ENCODE data around the gene ADGRG2. TPM values are rescaled to one million over a fixed set of nuclear protein-coding genes. Genes with fewer than 3 reads are reported as not detected.

ADGRG2 gene
- polyA plus RNA-seq, 1 donor from 2014 or later, result 0.05 TPM

DNA sequence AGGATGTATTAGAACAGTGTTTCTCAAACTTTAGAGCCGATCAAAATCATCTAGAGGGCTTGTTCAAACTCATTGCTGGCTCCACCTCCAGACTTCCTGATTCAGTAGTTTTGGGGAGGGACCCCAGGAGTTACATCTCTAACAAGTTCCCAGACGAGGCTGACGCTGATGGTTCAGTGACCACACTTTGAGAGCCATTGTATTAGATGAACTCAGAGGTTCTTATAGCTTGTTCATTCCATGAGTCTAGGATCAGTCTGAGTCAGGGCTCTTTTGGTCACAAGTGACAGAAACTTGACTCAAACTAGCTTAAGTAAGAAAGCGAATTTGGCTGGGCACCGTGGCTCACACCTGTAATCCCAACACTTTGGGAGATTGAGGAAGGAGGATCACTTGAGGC, 11.5 kb upstream of the ADGRG2 start:
- Histone ChIP-seq H3K27me3 (ENCODE audit: insufficient read depth, low read depth, low read length) (no peaks in the 10 kb centered on the region), H3F3A (ENCODE audit: insufficient read depth, low read length, poor library complexity, severe bottlenecking) (no peaks in the 10 kb centered on the region), H3K9ac (ENCODE audit: low read length) (no peak overlapping the region), H3K4me2 (ENCODE audit: low read length) (no peak overlapping the region), H3K9me3 (ENCODE audit: low read length) (no peaks in the 10 kb centered on the region), H3K4me3 (ENCODE audit: low read length) (no peak overlapping the region), H3K9me2 (ENCODE audit: insufficient read depth, low read length) (no peaks in the 10 kb centered on the region), H4K20me1 (ENCODE audit: insufficient read depth) (no peaks in the 10 kb centered on the region), H3K27ac (ENCODE audit: low read length) (no peak overlapping the region), H2AFZ (ENCODE audit: low read depth, low read length) (no peak overlapping the region), H3K79me2 (replicated peaks; ENCODE audit: insufficient read depth, low read length) (no peaks in the 10 kb centered on the region), H3K36me3 (ENCODE audit: insufficient read depth, low read length) (no peaks in the 10 kb centered on the region)
- TF ChIP-seq SMC3 (conservative IDR thresholded peaks at IDR 0.05; ENCODE audit: poor library complexity) (no peak), EP300 (conservative IDR thresholded peaks at IDR 0.05; ENCODE audit: poor library complexity, severe bottlenecking) (no peak), TAF1 (IDR thresholded peaks at IDR 0.05; ENCODE audit: low read depth) (no peak), EZH2 (IDR thresholded peaks at IDR 0.05; ENCODE audit: borderline replicate concordance, insufficient read depth, low read length, poor library complexity, severe bottlenecking) (no peak), POLR2AphosphoS5 (IDR thresholded peaks at IDR 0.05) (no peak), MXI1 (conservative IDR thresholded peaks at IDR 0.05; ENCODE audit: poor library complexity, severe bottlenecking) (no peak), RAD21 (conservative IDR thresholded peaks at IDR 0.05) (no peak)
- TF ChIP-seq, protein P1, sequence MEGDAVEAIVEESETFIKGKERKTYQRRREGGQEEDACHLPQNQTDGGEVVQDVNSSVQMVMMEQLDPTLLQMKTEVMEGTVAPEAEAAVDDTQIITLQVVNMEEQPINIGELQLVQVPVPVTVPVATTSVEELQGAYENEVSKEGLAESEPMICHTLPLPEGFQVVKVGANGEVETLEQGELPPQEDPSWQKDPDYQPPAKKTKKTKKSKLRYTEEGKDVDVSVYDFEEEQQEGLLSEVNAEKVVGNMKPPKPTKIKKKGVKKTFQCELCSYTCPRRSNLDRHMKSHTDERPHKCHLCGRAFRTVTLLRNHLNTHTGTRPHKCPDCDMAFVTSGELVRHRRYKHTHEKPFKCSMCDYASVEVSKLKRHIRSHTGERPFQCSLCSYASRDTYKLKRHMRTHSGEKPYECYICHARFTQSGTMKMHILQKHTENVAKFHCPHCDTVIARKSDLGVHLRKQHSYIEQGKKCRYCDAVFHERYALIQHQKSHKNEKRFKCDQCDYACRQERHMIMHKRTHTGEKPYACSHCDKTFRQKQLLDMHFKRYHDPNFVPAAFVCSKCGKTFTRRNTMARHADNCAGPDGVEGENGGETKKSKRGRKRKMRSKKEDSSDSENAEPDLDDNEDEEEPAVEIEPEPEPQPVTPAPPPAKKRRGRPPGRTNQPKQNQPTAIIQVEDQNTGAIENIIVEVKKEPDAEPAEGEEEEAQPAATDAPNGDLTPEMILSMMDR (IDR thresholded peaks at IDR 0.05; ENCODE audit: poor library complexity, severe bottlenecking), result no peak
- TF ChIP-seq, protein P2, sequence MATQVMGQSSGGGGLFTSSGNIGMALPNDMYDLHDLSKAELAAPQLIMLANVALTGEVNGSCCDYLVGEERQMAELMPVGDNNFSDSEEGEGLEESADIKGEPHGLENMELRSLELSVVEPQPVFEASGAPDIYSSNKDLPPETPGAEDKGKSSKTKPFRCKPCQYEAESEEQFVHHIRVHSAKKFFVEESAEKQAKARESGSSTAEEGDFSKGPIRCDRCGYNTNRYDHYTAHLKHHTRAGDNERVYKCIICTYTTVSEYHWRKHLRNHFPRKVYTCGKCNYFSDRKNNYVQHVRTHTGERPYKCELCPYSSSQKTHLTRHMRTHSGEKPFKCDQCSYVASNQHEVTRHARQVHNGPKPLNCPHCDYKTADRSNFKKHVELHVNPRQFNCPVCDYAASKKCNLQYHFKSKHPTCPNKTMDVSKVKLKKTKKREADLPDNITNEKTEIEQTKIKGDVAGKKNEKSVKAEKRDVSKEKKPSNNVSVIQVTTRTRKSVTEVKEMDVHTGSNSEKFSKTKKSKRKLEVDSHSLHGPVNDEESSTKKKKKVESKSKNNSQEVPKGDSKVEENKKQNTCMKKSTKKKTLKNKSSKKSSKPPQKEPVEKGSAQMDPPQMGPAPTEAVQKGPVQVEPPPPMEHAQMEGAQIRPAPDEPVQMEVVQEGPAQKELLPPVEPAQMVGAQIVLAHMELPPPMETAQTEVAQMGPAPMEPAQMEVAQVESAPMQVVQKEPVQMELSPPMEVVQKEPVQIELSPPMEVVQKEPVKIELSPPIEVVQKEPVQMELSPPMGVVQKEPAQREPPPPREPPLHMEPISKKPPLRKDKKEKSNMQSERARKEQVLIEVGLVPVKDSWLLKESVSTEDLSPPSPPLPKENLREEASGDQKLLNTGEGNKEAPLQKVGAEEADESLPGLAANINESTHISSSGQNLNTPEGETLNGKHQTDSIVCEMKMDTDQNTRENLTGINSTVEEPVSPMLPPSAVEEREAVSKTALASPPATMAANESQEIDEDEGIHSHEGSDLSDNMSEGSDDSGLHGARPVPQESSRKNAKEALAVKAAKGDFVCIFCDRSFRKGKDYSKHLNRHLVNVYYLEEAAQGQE (IDR thresholded peaks at IDR 0.05; ENCODE audit: borderline replicate concordance), result no peak

DNA sequence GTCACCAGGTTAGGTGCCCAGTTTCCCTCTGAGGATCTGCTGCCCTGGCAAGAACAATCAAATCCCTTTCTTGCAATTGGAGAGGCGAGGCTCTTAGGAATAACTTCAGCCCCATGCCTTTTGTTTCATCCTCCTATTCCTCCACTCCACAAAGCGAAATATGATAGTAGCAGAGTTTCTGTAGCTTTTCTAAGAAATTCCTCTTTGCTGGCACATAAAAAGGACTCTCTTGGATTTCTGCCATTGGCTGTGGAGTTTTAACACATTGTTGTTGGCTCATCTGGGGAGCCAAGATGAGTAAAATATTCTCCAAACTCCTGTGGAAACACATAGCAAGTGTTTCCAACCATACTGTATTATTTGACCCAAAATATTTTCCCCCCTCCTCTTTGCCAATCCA, 11.0 kb upstream of the ADGRG2 start:
- Histone ChIP-seq H3K27ac (ENCODE audit: low read length) (no peak overlapping the region), H3K79me2 (replicated peaks; ENCODE audit: insufficient read depth, low read length) (no peaks in the 10 kb centered on the region), H4K20me1 (ENCODE audit: insufficient read depth) (no peaks in the 10 kb centered on the region), H3K27me3 (ENCODE audit: insufficient read depth, low read depth, low read length) (no peaks in the 10 kb centered on the region), H3F3A (ENCODE audit: insufficient read depth, low read length, poor library complexity, severe bottlenecking) (no peaks in the 10 kb centered on the region), H3K36me3 (ENCODE audit: insufficient read depth, low read length) (no peaks in the 10 kb centered on the region), H3K9ac (ENCODE audit: low read length) (no peak overlapping the region), H3K9me2 (ENCODE audit: insufficient read depth, low read length) (no peaks in the 10 kb centered on the region), H2AFZ (ENCODE audit: low read depth, low read length) (no peak overlapping the region), H3K4me3 (ENCODE audit: low read length) (no peak overlapping the region), H3K4me2 (ENCODE audit: low read length) (no peak overlapping the region), H3K9me3 (ENCODE audit: low read length) (no peaks in the 10 kb centered on the region)
- TF ChIP-seq EP300 (conservative IDR thresholded peaks at IDR 0.05; ENCODE audit: poor library complexity, severe bottlenecking) (no peak), SMC3 (conservative IDR thresholded peaks at IDR 0.05; ENCODE audit: poor library complexity) (no peak), RAD21 (conservative IDR thresholded peaks at IDR 0.05) (no peak), TAF1 (IDR thresholded peaks at IDR 0.05; ENCODE audit: low read depth) (no peak), POLR2AphosphoS5 (IDR thresholded peaks at IDR 0.05) (no peak), MXI1 (conservative IDR thresholded peaks at IDR 0.05; ENCODE audit: poor library complexity, severe bottlenecking) (no peak), EZH2 (IDR thresholded peaks at IDR 0.05; ENCODE audit: borderline replicate concordance, insufficient read depth, low read length, poor library complexity, severe bottlenecking) (no peak)
- TF ChIP-seq, protein P1 (IDR thresholded peaks at IDR 0.05; ENCODE audit: poor library complexity, severe bottlenecking), result no peak
- TF ChIP-seq, protein P2 (IDR thresholded peaks at IDR 0.05; ENCODE audit: borderline replicate concordance), result no peak
